ENCODE results near the gene ARMH3.

DNA sequence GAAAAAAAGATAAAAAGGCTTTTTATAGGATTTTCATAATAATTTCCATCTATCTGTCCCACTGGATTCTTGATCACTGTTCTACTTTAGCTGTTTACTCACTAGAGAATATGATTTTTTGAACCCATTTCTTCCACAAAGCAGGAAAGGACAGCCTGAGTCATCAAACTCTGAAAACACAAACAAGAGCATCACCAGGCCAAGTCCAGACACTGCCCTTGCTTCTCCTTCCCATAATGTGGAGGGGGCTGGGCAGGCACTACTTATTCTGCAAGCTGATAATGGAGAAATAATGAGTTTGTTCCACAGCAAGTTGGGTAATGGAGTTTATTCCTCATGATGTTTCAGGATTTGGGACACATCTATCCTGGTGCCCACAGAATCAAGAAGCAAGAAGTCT, 199.3 kb downstream of the ARMH3 start:
- TF ChIP-seq POLR2A (IDR thresholded peaks at IDR 0.05) (no peak), POLR2AphosphoS5 (IDR thresholded peaks at IDR 0.05) (no peak)
- TF ChIP-seq, protein P1, sequence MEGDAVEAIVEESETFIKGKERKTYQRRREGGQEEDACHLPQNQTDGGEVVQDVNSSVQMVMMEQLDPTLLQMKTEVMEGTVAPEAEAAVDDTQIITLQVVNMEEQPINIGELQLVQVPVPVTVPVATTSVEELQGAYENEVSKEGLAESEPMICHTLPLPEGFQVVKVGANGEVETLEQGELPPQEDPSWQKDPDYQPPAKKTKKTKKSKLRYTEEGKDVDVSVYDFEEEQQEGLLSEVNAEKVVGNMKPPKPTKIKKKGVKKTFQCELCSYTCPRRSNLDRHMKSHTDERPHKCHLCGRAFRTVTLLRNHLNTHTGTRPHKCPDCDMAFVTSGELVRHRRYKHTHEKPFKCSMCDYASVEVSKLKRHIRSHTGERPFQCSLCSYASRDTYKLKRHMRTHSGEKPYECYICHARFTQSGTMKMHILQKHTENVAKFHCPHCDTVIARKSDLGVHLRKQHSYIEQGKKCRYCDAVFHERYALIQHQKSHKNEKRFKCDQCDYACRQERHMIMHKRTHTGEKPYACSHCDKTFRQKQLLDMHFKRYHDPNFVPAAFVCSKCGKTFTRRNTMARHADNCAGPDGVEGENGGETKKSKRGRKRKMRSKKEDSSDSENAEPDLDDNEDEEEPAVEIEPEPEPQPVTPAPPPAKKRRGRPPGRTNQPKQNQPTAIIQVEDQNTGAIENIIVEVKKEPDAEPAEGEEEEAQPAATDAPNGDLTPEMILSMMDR (IDR thresholded peaks at IDR 0.05), result no peak
